Breast epithelium (tissue), 3 donors: Measurements from ENCODE around the gene MEIOC.

ENCODE experiments used
- CTCF ChIP-seq, 3 donors: fragments of 450-650 bp; IDR thresholded peaks; one replicate each; pipeline ENCODE4 v1.5.1; 2016 to 2017; ENCODE audit warnings: antibody characterized with exemption in 3 of 3, mild to moderate bottlenecking in 3 of 3, moderate library complexity in 3 of 3
- POLR2A ChIP-seq: fragments of 450-650 bp; IDR thresholded peaks from one replicate; pipeline ENCODE4 v1.6.1; 2016; ENCODE audit warnings: antibody characterized with exemption, mild to moderate bottlenecking, moderate library complexity
- POLR2AphosphoS5 ChIP-seq, 3 donors: sonication (generic); formaldehyde crosslinking; IDR thresholded peaks; one replicate each; pipeline ENCODE4 v1.6.1; 2017; ENCODE audit warnings: antibody characterized with exemption in 3 of 3

DNA sequence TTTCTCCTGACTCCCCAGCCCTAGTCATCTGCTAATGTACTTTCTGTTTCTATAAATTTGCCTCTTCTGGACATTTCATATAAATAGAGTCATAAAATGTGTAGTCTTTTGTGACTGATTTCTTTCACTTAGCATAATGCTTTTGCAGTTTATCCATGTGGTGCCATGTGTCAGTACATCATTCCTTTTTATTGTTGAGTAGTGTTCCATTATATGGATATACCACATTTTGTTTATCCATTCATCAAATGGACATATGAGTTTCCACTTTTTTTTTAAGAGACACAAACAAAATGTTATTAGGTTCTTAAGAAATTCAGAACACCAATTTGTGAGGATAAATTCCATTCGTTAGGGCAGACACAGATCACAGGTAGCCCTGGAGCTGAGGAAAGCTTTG is 63.2 kb downstream of the MEIOC start:
- TF ChIP-seq CTCF (IDR thresholded peaks at IDR 0.05) (no peak), POLR2AphosphoS5 (IDR thresholded peaks at IDR 0.05) (no peak), POLR2A (no peak)
